GM12873 (cell line): ENCODE measurements around the gene ENDOV.
A peak's percentile ranks its signal among the peaks of the same experiment; 100 is the strongest.

ENCODE experiments used
- TF ChIP-seq, protein P1 (sequence below): IDR thresholded peaks from 2 replicates; pipeline ENCODE4 v1.5.1; 2012; ENCODE audit warnings: low read depth, mild to moderate bottlenecking, moderate library complexity, low read length, control low read depth; ENCODE audit not compliant: insufficient read depth; ENCODE audit errors: missing control alignments

The ENDOV gene

GRCh38 chr17:80426671-80427326 lies 11.8 kb downstream of the ENDOV start:
- TF ChIP-seq, protein P1, sequence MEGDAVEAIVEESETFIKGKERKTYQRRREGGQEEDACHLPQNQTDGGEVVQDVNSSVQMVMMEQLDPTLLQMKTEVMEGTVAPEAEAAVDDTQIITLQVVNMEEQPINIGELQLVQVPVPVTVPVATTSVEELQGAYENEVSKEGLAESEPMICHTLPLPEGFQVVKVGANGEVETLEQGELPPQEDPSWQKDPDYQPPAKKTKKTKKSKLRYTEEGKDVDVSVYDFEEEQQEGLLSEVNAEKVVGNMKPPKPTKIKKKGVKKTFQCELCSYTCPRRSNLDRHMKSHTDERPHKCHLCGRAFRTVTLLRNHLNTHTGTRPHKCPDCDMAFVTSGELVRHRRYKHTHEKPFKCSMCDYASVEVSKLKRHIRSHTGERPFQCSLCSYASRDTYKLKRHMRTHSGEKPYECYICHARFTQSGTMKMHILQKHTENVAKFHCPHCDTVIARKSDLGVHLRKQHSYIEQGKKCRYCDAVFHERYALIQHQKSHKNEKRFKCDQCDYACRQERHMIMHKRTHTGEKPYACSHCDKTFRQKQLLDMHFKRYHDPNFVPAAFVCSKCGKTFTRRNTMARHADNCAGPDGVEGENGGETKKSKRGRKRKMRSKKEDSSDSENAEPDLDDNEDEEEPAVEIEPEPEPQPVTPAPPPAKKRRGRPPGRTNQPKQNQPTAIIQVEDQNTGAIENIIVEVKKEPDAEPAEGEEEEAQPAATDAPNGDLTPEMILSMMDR: peak; percentile 96

DNA sequence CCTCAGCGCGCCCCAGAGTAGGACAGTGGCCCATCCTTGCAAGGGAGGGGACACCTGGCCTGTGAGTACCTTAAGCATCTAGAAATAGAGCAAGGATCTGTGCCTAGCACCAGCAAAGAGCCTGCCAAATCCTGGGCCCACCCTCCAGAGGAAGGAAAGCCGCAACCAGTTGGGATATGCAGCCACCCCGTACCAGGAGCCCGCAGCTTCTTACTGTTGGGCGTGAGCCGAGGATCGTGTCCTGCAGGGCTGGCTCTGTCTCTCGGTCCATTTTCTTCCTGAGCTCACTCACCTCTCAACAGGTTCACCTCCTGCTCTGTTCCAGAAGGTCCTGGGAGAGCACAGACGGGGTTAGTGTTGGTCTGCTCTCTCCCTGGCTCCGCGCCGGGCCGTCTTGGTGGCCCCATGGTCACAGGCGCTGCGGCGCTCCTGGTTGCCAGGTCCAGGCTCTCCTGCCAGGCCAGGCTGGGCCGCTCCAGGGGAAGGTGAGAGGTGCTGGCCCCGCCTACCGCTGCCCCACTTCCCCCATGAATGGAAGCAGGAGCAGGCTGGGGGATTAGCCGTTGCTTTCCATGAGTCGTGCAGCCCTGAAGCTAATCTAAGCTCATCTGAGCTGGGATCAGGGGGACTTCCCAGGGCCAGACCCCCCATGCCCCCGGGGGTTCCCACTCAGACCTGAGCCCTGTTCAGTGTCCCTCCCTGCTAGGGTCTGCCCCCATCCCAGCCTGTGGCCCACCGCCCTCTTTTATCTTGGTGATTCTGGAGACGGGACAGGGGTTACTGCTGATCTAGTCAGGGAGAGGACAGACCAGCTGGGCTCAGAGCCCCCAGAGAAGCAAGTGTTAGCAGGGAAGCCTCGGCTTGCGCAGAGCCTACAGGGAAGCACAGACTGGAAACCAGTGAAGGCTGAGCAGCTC lies 12.7 kb downstream of the ENDOV start:
- TF ChIP-seq, protein P1: no peak

DNA sequence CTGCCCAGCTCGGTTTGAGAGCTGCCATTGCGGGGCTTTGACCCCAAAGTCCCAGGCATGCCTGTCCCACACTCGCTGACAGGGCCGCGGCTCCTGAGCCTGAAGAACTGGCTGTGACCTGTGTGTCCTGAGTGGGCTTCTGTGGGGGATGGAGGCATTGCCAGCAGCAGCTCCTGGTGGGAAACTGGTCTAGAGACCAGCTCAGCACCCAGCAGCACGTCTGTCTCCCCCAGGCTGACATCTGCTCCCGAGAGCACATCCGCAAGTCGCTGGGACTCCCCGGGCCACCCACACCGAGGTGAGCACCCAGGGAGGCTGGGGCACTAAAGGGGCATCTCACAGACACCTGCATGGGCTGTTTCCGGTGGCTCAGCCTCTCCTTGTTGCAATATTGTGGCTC lies 13.4 kb downstream of the ENDOV start:
- TF ChIP-seq, protein P1: no peak

DNA sequence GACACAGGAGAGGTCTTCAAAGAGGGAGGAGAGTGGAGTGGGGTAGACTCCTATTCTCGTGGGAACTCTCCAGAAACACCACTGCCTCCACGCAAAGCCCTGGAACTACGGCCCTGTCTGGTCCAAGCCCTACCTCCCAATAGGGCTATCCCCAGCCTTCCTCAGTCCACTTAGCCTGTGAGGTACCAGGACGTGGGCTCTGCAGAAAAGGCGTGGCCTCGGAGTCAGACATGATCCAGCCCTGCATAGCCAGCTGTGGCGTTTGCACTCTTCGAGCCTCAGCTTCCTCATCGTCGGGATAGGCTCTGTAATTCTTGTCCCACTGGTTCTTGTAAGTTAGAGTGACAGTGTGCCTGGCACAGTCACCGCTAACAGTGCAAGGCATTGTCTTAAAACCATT lies 13.8 kb downstream of the ENDOV start:
- TF ChIP-seq, protein P1: no peak

GRCh38 chr17:80429356-80430275 lies 14.6 kb downstream of the ENDOV start:
- TF ChIP-seq, protein P1: no peak

- TF ChIP-seq, protein P1: no peak
Measured at GRCh38 chr17:80430446-80431245, 15.7 kb downstream of the ENDOV start.
